ENCODE measurements around the gene FAM20C.

Gene FAM20C

DNA sequence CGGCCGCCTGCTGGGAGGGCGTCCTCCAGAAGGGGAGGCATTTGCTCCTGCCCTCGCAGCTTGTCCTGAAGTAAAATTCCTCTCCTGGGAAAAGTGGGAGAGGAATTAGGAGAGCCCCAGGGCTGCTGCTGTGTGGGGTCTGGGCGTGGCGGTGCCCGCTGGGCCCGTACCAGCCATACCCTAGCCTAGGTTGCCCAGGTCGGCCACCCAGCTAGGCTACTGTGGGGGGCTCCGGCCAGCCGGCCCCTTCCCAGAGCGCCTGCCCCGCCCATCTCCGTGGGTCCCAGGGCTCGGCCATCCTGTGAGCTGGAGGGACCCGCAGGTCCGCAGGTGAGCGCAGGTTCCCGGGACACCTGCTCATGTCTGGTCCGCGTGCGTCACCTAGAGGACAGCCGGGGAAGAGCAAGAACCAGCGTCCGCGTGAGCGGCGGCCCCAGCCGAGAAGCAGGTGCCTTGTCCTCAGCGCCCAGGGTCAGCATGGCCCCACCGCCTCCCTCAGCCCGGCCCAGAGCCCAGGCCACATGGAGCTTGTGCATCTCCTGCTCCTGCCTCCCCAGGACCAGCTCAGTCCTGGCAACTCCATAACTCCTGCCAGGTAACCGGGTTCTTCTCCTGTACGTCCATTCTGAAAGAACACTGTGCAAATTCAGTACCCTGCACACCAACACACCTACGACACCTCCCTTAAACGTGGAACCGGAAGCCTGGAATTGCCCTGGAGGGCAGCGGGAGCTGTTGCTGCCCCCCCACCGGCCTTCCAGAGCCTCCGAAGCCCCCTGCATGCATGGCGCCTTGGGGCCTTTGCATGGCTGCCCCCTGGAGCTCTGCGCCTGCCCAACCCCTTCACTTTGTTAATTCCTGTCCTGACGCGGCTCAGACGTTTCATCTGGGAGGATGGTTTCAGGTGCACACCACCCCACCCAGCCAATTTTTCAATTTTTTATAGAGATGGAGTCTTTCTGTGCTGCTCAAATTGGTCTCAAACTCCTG lies 74.8 kb downstream of the FAM20C start:
- DNase-seq (ENCODE audit: low read depth in 1 of 2, low spot score in 1 of 2) = no peak

- DNase-seq (ENCODE audit: low read depth in 1 of 2, low spot score in 1 of 2) = no peak
Measured at GRCh38 chr7:268991-269390, 76.6 kb downstream of the FAM20C start.

- DNase-seq (ENCODE audit: low read depth in 1 of 2, low spot score in 1 of 2) = no peak
Measured at GRCh38 chr7:269721-270120, 77.3 kb downstream of the FAM20C start.

- DNase-seq (ENCODE audit: low read depth in 1 of 2, low spot score in 1 of 2) = no peak
Measured at GRCh38 chr7:270351-270983, 78.1 kb downstream of the FAM20C start.

- DNase-seq (ENCODE audit: low read depth in 1 of 2, low spot score in 1 of 2) = no peak
Measured at GRCh38 chr7:271266-272107, 79.1 kb downstream of the FAM20C start.

DNA sequence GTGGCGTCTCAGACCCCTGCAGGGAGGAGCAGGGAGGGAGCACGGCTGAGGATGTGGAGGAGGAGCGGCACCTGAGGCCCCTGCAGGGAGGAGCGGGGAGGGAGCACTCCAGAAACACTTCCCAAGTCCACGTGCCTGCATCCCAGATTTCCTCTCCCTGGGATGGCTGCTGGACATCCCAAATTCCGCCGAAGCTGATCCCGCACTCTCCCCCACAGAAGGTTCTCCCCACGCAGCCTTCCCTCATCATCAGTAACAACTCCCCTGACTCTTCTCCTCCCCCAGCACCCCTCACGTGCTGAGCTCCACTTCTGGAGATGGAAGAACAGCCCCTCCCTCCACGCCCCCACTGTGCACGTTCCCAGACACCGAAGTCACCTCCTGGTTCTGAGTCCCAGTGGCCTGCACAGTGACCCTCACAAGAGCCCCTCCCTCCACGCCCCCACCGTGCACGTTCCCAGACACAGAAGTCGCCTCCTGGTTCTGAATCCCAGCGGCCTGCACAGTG lies 79.8 kb downstream of the FAM20C start:
- no peak for DNase-seq (ENCODE audit: low read depth in 1 of 2, low spot score in 1 of 2)

DNA sequence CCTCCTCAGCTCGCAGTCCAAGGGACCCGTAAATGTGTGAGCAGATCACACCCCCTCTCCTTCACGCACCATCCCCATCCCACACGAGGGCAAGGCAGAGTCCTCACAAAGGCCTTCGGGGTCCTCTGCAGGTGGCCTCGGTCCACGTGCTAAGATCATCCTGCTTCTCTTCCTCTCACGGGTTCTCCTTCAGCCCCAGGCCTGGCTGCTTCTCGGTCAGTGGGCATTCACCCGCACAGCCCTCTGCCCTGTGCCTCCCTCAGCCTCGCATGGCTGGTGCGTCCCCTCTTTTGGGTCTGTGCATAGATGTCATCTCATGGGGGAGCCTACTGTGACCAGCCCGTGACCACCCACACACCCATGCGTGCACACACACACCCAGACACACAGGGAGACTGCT lies 80.3 kb downstream of the FAM20C start:
- no peak for DNase-seq (ENCODE audit: low read depth in 1 of 2, low spot score in 1 of 2)

DNA sequence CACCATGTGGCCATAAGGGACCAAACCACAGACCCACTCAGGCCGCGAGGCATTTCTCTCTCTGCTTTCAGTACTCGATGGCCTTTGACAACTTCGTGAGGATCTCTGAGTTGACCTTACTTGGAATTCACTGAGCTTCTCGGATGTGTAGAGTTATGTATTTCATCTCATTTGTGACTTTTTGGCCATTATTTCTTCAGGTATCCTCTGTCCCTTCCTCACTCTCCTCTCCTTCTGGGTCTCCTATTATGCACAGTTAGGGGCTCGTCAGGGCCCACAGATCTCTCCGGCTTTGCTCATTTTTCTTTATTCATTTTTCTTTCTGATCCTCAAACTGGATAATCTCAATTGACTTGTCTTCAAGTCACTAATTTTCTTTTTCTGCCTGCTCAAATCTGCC lies 81.0 kb downstream of the FAM20C start:
- DNase-seq (ENCODE audit: low read depth in 1 of 2, low spot score in 1 of 2) = no peak

- DNase-seq (ENCODE audit: low read depth in 1 of 2, low spot score in 1 of 2) = no peak
Measured at GRCh38 chr7:274266-274665, 81.9 kb downstream of the FAM20C start.

GRCh38 chr7:276230-276835 lies 84.0 kb downstream of the FAM20C start:
- no peak for DNase-seq (ENCODE audit: low read depth in 1 of 2, low spot score in 1 of 2)

- no peak for DNase-seq (ENCODE audit: low read depth in 1 of 2, low spot score in 1 of 2)
Measured at GRCh38 chr7:277228-277627, 84.9 kb downstream of the FAM20C start.

GRCh38 chr7:278081-278480 lies 85.7 kb downstream of the FAM20C start:
- DNase-seq (ENCODE audit: low read depth in 1 of 2, low spot score in 1 of 2) = no peak

GRCh38 chr7:279821-280220 lies 87.5 kb downstream of the FAM20C start:
- DNase-seq (ENCODE audit: low read depth in 1 of 2, low spot score in 1 of 2) = no peak

DNA sequence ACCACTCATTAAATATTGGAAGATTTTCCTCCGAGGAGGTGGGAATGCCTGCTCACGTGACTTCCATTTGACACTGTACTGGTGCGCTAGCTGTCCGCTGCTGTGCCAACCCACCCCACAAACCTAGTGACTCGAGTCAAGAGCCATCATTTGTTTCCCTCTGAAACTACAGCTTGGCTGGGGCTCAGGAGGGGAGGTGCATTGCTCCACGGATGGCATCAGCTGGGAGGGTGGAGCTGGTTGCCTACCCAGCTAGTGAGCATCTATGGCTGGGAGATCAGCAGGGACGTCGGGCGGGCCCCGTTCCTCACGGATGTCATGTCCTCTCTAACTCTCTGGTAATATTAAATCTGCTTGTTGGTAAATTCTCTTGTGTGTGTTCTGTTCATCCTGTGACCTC lies 88.1 kb downstream of the FAM20C start:
- no peak for DNase-seq (ENCODE audit: low read depth in 1 of 2, low spot score in 1 of 2)

DNA sequence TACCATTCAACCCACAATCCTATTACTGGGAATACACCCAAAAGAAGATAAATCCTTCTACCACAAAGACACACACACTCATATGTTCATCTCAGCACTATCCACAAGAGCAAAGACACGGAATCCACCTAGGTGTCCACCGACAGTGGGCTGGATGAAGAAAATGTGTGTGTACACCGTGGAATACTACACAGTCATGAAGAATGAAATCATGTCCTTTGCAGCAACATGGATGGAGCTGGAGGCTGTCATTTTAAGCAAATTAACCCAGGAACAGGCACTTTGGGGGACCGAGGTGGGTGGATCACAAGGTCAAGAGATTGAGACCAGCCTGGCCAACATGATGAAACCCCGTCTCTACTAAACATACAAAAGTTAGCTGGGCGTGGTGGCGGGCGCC lies 89.3 kb downstream of the FAM20C start:
- DNase-seq (ENCODE audit: low read depth in 1 of 2, low spot score in 1 of 2) = no peak

- no peak for DNase-seq (ENCODE audit: low read depth in 1 of 2, low spot score in 1 of 2)
Measured at GRCh38 chr7:282621-283020, 90.2 kb downstream of the FAM20C start.

GRCh38 chr7:284762-285722 lies 92.7 kb downstream of the FAM20C start:
- no peak for DNase-seq (ENCODE audit: low read depth in 1 of 2, low spot score in 1 of 2)

- DNase-seq (ENCODE audit: low read depth in 1 of 2, low spot score in 1 of 2) = no peak
Measured at GRCh38 chr7:285731-286130, 93.4 kb downstream of the FAM20C start.

DNA sequence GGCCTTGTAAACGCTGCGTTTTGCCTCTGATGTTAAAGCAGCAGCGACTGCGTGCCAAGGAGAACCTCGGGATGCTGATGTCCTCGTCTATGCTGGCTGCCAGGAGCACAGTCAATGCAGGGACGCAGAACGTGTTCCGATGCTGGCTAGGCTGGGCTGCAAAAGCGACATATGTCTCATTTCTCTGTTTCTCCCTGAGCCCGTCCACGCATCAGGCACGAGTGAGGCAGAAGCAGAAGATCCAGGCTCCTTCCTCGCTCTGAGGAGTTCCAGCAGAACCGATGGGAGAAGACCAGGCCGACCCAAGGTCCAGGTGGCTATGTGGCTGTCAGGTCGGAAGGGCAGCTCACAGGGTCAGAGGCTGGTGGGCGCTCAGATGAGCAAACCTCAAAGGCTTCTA lies 93.9 kb downstream of the FAM20C start:
- no peak for DNase-seq (ENCODE audit: low read depth in 1 of 2, low spot score in 1 of 2)

GRCh38 chr7:288671-289101 lies 96.3 kb downstream of the FAM20C start:
- no peak for DNase-seq (ENCODE audit: low read depth in 1 of 2, low spot score in 1 of 2)
